NCI-H1694 treated with DMSO at 0.1 percent for 48 hours (cell line): ENCODE results near the gene ANKS6.

Experiments used
- DNase-seq: peaks from one replicate; lab custom pipeline; 2025; lab: John Stamatoyannopoulos, UW

Gene ANKS6

DNA sequence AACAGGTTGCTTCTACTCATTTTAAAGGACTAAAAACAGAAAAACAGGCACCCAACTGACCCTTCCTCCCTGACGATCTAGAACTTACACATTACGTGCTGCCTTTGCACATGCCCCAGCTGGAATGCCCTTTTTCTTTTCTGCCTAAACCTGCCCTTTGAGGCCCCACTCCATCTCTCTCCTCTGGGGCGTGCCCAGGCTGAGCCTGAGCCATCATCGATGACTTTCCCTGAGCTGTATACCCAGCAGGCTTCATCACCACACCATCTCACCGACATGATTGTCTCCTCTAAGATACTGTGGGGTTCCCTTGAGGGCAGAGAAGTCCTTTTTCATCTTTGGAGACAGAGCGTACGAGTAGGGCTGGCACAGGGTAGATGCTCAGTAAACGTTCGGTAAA lies 63.6 kb downstream of the ANKS6 start:
- no peak for DNase-seq

DNA sequence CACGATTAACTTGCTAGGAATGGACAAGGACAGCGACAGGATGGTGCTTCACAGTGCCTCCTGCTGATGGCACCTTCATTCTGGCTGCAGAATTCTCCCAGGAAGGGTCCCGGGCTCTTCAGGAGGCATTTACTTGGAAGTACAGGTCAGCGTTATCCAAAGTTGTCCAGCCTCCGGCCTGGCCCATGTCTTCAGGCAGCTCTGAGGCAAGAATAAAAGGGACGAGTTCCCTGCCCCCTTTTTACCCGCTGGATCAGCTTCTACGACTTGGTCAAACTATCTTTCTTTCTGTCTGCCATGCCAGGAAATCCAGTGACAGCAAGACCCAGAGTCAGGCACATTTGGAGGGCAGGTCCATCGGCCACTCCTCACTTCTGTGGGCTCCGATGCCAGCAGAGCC lies 64.3 kb downstream of the ANKS6 start:
- DNase-seq = no peak

DNA sequence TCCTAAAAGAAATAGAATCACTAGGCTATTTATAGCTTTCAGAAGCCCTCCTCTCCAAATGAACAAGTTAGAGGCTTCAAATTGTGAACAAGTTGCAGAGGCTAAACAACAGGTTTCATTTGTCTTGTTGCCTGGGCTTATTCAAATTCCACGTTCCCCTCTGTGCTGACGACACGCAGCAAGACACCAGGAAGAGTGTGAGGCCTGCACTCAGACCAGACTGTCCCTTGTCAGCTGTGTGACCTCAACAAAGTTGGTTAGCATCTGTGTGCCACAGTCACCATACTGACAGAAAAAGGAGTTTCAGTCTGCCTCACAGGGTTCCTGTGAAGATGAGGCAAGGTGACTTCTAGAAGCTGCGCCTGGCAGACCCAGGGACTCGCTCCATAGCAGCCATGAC lies 65.5 kb downstream of the ANKS6 start:
- no peak for DNase-seq

DNA sequence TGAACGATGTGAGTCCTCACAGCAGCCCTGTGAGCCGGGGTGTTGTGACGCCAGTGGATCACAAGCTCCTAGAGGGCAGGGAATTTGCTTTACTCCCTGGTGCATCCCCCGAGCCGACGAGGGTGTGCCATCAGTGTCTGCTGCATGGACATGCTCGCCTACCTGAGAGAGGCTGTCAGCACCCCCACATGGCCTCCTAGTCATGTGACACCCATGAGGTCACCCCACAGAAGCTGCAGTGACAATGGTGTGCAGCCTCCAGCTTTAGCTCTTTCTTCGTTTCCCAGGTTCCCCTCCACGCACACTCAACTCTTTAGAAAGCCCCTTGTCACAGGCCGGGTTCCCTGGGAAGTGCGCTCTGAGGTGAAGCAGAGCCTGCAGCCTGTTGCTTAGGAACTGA lies 67.9 kb downstream of the ANKS6 start:
- no peak for DNase-seq

DNA sequence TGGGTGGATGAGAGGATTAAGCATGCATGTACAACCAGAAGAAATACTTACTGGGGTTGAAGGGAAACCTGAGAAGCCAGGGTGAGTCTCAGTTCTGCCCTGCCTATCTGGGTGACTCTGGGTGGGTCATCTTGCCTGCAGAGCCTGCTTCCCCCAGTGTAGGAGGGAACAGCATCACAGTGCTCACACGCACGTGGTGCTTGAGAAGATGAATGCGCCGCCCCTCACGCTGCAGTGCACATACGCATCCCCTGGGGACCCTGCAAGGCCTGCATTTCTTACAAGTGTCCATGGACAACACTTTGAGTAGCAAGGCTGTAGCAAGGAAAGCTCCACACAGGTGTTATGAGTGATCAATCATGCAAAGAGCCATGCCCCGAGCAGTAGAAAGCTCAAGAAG lies 68.9 kb downstream of the ANKS6 start:
- DNase-seq = no peak

DNA sequence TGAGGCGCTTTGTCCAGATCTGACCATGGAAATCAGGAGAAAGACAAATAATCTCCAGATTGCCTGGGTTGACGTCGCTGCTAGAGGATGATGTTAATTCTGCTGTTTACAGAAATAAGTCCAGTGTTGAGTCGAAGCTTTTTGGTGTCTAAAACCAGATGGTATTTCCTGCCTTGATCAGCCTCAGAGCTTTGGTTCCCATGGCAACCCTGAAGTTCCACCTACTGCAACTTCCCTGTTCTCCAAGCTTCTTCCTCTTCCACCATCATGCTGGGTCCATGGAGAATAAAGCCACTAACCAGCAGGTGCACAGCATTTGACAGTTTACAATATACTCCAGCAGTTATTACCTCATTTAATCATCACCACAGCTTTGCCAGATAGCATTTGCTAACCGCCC lies 69.6 kb downstream of the ANKS6 start:
- peak; percentile 19 for DNase-seq

DNA sequence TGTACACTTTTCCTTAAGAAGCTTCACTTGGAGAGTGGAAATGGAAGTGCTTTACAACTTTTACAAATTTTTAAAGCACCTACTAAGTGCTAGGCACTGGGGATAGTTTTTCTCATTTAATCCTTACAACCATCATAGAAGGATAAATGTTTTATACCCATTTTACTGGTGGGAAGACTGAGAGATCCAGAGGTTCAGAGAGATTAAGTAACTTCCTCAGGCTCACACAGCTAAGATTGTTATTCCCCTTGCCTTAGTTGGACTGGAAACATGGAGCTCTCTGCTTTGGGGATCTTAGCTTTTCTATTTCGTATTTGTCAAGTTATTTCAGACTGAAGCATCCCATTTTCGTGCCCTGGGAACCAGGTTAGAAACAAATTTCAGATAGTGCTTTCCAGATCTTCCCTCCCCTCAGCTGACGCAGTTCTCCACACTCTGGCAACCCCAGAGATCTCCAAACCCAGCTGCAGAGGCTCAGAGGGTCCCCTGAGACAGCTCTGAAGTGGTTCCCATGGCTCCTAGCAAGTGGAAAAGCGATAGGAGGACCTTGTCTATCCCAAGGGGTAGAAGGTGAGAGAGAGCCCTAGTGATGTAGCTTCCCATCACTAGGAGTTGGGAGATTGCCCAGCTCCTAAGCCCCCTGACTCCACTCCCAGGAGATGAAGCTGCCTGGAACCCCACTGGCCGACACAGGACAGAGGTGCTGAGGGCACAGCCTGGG lies 71.4 kb downstream of the ANKS6 start:
- DNase-seq = no peak

DNA sequence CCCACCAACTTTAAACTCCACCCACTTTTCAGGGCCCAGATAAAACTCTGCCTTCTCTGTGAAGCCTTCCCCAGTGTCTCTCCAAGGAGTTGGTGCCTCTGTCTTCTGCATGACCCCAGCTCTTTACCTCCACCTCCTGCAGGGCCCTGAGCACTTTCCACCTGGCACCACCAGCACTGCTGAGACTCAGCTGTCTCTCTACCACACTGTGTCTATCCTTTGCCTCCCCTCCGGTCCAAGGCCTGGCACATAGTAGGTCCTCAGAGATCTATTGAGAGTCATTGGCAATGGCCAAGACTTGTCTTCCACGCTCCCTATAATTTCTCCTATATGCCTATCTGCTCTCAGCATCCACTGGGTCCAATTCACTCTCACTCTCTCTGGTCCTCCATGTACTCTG lies 74.7 kb downstream of the ANKS6 start:
- no peak for DNase-seq

DNA sequence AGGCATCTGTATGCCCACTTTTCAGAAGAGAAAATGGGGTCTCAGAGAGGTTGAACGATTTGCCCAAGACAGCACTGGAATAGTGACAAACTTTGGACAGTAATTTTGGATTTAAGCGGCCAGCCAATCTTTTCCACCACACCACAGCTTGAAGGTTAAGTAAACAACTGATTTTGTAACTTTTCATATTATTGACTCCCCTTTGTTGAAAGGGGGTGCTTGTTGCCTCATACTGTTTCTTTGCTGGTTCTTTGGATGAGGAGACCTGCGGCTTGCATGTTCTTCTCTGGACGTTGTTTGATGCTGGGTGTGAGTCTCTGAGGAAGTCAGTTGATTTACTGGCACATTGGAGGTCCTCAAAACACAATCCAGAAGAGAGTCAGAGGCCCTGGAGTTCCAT lies 76.0 kb downstream of the ANKS6 start:
- no peak for DNase-seq

DNA sequence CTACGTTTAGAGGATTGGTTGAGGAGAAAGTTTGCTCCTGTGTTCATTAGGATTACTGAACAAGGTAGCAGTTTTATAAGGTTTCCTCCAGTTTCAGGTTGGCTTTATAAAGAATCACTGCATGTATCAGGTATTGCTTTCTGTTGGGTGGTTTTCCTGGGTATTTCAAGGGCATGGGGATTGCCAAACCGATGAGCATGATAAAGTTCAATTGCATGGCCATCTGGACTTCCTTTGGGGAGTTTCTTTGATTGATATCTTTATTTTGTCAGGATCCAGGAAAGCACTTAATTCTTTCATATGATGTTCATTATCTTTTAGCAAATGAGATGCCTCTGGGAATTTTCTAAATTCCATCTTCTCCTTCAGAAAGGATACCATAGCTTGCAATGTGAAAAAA lies 77.3 kb downstream of the ANKS6 start:
- no peak for DNase-seq

DNA sequence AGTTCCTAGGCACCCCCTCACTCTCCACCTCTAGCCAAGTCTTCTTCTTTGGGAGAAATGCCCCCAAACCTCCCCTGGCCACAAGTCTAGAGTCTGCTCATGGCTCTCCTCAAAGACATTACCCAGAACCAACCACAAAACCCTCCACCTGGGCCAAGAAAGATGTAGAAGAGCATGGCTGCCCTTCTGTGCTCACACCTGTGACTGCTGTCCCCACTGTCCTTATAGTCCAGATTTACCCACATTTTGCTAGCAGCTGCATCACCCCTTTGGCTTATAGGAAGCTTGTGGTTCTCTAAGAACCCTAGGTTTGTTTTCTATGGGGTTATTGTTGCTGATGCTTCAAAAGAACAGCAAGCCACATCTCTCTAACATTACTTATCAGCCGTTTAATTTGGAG lies 81.5 kb downstream of the ANKS6 start:
- DNase-seq = no peak

DNA sequence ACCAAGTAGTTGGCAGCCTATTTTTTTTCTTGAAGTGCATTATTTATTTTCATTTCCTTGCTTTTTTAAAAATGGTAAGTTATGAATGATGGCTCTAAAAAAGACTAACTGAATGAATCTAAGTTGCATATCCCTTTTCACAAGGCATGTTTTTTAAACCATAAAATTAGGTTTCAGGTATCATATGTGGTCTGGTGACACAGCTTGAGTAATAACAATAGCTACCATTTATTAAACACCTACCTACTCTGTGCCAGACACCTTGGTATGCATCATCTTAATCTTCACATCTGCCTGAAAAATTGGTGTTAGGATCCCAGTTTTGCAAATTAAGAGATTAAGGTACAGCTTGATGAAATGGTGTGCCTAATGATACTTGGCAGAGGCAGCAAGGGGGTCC lies 83.4 kb downstream of the ANKS6 start:
- DNase-seq = no peak

DNA sequence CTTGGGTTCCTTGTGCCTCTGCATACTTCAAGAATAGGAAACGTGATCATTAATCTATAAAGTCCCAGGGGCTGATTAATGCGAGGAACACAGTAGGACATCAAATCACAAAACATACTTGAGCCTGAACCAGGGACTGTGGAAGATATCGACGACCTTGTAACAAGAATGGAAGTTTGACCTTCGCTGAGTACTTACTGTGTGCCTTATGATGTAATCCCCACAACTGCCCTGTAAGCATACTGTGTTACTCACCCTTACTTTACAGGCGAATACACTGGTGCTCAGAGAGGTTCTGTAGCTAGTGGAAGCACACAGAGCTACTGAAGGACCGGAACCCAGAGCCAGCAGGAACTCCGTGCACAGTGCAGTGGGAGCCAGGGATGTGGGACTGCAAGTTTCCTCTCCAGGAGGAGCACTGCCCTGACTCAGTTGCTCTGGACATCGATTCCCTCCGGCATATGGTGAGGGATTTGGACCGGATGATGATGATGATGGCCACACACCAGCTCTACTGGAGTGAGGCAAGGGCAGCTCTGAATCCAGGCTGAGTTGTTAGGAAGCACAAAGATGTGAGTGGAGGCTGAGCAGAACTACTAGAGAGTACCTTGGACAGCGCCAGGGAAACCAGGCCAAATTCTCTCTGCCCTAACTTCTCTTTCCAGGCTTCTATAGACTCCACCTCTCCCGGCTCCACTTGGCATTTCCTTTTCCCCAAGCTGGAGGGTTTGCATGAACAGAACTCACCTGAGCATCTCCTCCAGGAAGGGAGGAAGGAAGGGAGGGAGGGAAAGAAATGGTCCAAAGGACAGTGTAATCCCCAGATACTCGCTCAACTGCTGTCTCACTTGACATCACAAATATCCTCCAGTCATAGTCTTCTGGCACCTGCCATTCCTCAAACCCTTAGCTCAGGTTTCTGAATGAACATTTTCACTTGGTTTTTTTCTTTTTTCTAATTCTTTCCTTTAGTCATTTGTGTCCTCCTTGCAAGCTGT lies 86.1 kb downstream of the ANKS6 start:
- DNase-seq = no peak

DNA sequence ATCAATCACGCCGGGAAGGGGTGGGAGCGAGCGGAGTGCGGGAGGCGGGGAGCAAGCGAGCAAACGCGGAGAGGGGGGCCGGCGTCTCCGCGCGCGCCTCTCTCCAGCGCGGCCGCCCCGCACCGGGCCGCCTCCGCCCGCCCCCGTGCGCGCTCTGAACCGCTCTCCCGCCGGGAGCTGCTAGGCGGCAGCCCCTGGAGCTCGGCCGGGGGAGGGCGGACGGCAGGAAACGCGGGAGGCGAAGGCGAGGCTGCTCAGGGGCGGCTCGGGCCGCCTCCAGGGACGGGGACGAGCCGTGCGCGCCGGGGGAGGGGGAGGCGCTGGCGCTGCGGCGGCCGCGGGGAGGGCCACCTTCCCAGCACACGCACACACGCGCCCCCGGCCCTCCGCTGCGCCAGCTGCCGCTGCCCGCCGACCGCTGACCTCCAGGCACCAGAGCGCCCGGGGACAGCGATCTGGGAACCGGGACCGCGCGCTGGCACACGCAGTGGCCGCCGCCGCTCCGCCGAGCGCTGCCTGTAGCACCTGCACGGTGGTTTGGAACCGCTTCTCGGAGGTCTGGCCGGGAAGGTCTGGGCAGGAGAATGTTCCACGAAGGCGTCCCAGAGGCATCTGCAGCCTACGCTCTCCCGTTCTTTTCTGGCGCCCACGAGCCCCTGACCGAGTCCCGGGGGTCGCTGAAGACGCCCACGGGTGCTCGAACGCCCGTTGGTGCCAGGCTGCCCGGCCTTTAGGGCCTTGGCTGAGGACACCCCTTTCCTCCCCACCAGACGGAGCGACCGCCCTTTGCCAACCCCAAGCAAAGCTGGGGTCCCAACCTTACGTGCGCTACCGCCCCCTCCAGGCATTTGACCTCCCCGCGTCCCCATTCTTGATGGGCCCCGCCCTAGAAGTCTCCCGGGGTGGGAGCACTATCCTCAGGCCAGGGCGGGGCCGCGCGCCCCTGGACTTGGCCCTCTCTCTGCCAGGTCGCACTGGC lies 87.1 kb downstream of the ANKS6 start, which contains the start of gene GABBR2:
TSS of gene GABBR2 (minus strand) at position 3 of the 979 bp plus-strand sequence. CDS start 198 bp downstream, outside the sequence.
- DNase-seq = no peak

DNA sequence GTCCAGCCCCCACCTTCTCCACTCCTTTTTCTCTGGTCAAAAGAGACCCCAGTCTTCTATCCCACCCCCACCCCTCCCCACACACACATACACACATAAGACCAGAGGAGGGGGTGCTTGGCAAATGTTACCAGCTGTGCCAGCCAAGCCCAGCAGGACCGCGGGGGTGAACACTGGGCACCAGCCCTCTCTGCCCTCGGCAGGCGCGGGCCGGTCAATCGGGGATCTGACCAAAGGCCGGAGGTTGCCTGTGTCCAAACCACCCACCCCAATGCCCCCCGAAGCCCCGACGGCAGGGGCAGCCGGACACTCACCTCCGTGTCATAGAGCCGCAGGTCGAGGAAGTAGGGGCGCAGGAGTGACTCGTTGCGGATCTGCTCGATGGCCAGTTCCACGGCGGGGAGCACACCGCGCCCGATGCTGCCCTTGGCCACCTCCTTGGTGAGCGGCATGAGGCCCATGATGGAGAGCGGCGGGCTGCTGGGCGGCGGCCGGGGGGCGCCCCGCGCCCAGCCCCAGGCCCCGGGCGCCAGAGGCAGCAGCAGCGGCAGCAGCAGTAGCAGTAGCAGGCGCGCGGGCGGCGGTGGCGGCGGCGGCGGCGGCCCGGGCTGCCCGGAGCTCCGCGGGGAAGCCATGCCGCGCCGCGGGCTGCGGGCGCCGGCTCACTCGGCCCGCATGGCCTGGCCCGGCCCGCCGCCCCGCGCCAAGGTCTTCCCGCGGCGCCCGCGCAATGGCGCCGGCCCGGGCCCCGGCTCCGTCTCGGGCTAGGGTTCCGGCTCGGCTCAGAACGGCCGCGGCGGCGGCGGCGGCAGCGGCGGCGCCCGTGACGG lies 88.0 kb downstream of the ANKS6 start:
- DNase-seq = no peak

DNA sequence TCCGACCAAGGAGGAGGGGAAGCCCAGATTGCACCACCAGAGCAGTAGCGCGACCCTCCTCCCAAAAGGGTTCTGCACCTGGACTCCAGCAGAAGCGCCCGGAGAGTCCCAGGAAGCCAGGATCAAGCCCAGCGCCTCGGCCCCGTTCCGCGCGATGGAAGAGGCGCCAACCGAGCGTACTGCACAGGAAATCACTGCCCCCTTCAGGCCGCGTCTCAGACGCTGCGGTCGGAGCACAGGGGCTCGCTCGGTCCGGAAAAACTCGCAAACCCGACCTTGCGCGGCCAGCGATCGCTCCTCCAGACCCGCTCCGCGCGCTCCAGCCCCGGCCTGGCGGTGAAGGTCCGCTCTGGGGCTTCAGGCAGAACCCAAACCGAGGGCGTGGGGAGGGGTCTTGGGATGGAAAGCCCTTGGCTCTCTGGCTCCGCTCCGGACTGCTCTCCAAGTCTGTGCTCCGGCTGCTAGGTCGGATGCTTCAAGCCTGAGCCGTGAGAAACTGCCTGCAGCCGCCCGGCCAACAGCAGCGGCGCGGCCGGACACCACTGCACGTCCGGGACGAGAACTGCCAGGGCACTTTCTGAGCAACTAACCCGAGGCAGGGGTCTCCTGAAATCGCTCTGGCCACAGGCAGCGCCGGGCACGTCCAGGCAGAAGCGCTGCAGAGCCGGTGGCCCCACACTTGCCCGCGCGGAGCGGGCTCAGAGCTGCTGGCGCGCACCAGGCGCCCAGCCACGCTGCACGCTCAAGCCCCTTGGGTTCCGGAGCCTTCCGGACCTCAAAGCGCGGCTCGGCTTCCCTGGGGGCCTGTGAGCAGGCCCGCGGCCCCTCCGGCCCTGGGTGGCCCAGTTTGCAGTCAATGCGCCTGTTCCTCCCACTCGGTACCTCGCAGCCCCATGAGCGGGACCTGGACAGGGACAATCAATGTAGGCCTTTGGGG lies 88.9 kb downstream of the ANKS6 start:
- DNase-seq = peak; percentile 76

DNA sequence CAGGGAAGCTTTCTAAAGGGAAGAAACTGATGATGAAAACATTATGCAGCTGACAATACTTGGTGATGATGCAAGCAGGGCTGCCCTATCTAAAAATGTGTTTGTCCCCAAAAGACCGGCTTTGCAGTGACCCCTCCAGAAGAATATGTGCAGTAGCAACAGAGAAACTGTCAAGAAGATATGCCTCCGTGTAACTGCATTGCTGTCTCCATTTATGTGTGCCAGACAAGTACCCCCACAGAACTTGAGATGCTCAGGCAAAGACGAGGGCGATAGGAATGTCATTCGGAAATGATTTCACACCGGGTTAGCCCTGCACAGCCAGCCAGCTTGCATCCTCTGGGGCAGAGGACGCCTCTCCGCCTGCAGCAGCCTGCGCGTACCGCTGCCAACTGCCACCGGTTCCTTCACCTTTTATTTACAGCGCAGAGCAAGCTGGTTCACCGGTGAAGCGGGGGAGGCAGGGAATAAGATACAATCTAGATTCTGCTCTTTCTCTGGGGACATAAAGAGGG lies 89.6 kb downstream of the ANKS6 start:
- DNase-seq = peak; percentile 52

DNA sequence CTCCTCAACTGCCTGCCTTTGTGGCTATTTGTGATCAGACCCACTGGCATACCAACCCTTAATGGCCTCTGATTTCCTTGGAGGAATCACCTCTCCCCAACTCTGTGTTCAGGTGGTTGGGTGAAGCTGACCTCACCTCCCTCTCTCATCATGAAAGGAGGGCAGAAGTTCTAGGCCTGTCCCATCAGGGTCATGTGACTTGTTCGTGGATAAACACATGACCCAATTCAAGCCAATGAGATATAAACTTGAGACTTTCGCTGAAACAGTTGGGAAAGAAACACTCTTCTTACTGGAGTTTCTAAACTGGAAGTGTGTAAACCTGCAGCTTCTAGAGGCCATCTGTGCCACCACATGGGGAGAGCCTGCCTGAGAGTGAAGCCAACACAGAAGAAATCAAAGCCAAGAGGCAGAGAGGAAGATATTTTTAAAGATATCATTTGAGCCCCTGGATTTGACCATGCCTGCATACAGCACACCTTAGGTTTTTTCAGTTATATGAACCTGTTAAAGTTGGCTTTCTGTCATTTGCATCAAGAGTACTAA lies 93.4 kb downstream of the ANKS6 start:
- no peak for DNase-seq

DNA sequence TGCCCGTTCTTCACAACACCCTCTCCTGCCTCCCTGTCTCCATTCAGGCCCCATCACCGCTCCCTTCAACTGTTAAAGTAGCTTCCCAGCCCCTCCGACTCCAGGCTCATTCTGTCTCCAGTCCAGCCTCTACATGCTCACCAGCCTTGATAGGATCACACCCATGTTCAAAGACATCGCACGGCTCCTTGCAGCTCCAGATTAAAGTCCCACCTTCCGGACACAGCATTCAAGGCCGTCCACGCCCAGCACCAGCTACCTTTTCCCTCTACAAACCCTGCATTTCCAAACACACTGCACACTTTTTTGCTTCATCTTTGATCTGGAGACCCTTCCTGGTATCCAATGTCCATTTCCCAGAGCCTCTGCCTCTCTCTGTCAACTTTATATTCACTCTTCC lies 94.0 kb downstream of the ANKS6 start:
- DNase-seq = no peak
